ENCODE data around the gene UFD1. TPM values are rescaled to one million over a fixed set of nuclear protein-coding genes. Genes with fewer than 3 reads are reported as not detected.

UFD1 gene
- polyA plus RNA-seq, 4 donors = 46.0 to 112 (median 81.4) TPM

DNA sequence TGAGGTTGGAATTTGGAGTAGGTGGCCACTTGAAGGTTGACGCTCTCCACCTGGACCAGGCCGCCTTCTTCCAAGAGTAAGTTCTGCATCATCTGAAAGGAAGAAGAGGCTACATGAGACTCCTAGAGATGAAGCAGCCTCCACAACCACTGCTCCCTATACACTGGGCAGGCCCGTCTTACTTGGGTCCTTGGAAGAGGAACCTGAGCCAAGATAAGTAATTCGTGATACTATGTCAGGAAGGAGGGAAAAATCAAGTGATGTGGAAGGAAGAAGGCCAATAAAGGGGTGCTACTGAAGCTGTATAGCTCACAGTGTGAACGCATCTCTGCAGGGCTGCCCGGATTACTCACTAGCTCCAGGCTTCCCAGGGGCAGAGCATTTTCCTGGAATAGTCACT, 11.1 kb downstream of the UFD1 start:
- peaks cover 15 to 78% (median 41%) of the 10 kb centered on the region in 3 donors for H3K36me3 ChIP-seq (ENCODE audit: control insufficient read depth in 3 of 3, insufficient read depth in 2 of 3, low read depth in 1 of 3, low read length in 3 of 3)
- no peaks in the 10 kb centered on the region for H3K27me3 ChIP-seq (ENCODE audit: control insufficient read depth in 3 of 3, insufficient read depth in 3 of 3, low read length in 3 of 3)
- no peak overlapping the region for H3K4me3 ChIP-seq (ENCODE audit: low read depth in 1 of 3, low read length in 3 of 3)
- H3K4me1 ChIP-seq (ENCODE audit: control insufficient read depth in 3 of 3, insufficient read depth in 2 of 3, low read depth in 1 of 3, low read length in 2 of 3) = no peaks in the 10 kb centered on the region
- H3K27ac ChIP-seq (ENCODE audit: low read depth in 1 of 3, low read length in 2 of 3) = no peak overlapping the region
- FAIRE-seq (no peak), DNase-seq (no peak)
- WGBS, 3 donors = 93 to 100% (median 98%) methylated on average over 6 of the region's 6 CpGs
- no peaks in the 10 kb centered on the region for H3K9me3 ChIP-seq (ENCODE audit: control insufficient read depth in 2 of 2, insufficient read depth in 1 of 2, low read depth in 1 of 2, low read length in 1 of 2)

DNA sequence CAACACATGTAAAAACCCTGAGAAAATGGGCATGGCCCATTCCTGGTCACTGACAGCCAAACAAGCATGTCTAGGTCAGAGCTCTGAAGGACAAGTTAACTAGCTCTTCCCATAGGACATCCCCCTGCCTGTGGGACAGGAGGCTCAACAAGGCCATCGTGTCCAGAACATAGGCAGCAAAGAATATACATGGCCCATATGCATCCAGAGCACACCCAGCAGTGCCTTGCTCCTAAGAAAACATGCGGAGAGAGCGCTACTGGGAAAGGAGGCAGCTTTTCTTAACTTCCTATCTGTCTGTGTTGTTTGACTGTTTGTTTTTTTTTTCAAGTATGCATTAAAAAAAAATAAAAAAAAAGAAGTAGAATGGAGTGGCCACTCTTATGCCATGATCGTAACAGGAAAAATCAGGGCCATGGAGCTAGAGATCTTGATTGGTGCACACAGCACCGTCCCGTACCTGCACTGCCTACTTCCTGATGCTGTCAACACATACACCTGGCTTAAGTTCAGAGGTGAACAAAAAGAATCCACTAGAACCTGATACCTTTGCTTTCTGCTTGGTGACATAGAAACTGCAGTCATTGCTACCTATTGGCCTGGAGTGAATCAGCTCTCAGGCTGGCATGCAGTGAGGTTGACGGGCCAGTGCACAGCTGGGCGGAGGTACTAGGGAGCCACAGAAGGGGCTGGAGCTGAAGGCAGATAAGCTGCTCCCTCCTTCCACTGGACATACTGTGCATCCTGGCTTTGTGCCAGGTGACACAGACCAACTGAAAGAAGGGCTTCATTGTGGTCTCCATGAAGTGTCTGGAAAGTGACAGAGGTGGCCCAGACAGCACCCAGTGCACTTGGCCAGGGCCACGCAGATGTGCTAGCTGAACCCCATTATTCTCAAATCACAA, 11.9 kb downstream of the UFD1 start:
- H3K4me1 ChIP-seq (ENCODE audit: control insufficient read depth in 3 of 3, insufficient read depth in 2 of 3, low read depth in 1 of 3, low read length in 2 of 3) = no peaks in the 10 kb centered on the region
- H3K4me3 ChIP-seq (ENCODE audit: low read depth in 1 of 3, low read length in 3 of 3) = no peak overlapping the region
- FAIRE-seq (no peak), DNase-seq (no peak)
- H3K27me3 ChIP-seq (ENCODE audit: control insufficient read depth in 3 of 3, insufficient read depth in 3 of 3, low read length in 3 of 3) = no peaks in the 10 kb centered on the region
- H3K9me3 ChIP-seq (ENCODE audit: control insufficient read depth in 2 of 2, insufficient read depth in 1 of 2, low read depth in 1 of 2, low read length in 1 of 2) = no peaks in the 10 kb centered on the region
- H3K27ac ChIP-seq (ENCODE audit: low read depth in 1 of 3, low read length in 2 of 3) = no peak overlapping the region
- 95 to 96% (median 95%) methylated on average over 9 of the region's 9 CpGs for WGBS, 3 donors
- peaks cover 9 to 74% (median 41%) of the 10 kb centered on the region in 3 donors for H3K36me3 ChIP-seq (ENCODE audit: control insufficient read depth in 3 of 3, insufficient read depth in 2 of 3, low read depth in 1 of 3, low read length in 3 of 3)

DNA sequence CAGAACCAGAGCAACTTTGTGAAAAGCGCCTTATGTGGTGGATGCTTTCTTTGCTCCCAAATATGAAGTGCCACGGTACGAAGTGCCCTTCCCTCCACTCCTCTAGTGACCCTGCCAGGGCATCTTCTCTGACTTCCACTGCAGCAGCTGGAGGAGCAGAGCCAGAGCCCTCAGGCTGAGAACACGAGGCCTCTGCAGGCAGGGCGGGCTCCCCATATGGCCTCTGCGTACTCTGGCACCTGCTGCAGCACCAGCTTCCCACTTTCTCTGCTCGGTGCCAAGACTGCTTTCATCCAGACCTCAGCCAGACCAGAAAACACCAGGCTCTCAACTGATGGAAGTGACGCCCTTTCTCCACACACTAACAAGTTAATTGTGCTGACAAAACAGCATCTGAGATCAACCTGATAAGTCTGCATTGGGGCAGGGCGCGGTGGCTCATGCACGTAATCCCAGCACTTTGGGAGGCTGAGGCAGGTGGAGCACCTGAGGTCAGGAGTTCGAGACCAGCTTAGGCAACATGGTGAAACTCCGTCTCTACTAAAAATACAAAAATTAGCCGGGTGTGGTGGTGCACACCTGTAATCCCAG, 12.8 kb downstream of the UFD1 start:
- FAIRE-seq = no peak
- Histone ChIP-seq H3K27ac (ENCODE audit: low read depth in 1 of 3, low read length in 2 of 3) (no peak overlapping the region), H3K27me3 (ENCODE audit: control insufficient read depth in 3 of 3, insufficient read depth in 3 of 3, low read length in 3 of 3) (no peaks in the 10 kb centered on the region), H3K9me3 (ENCODE audit: control insufficient read depth in 2 of 2, insufficient read depth in 1 of 2, low read depth in 1 of 2, low read length in 1 of 2) (no peaks in the 10 kb centered on the region), H3K4me3 (ENCODE audit: low read depth in 1 of 3, low read length in 3 of 3) (no peak overlapping the region), H3K4me1 (ENCODE audit: control insufficient read depth in 3 of 3, insufficient read depth in 2 of 3, low read depth in 1 of 3, low read length in 2 of 3) (no peaks in the 10 kb centered on the region), H3K36me3 (ENCODE audit: control insufficient read depth in 3 of 3, insufficient read depth in 2 of 3, low read depth in 1 of 3, low read length in 3 of 3) (peaks cover 9 to 65% (median 41%) of the 10 kb centered on the region in 3 donors)
- no peak for DNase-seq
- 87 to 93% (median 91%) methylated on average over 14 of the region's 14 CpGs for WGBS, 3 donors

DNA sequence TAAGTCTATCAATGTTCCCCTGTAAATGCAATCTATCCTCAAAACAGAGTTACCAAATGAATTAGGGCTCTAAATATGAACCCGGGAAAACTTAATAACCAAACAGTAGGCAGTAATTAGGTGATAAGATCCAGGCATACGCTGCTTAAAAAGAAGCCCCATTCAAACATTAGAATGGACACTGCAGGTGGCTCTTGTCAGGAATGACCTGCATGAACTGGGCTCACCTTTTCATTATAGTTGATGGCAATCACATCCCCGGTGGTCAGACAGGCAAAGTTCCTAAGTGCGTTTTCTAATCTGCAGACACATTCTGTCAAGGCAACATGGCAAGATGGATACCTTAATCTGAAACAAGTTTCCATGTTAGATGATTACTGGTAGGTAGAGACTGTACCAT, 14.0 kb downstream of the UFD1 start:
- Histone ChIP-seq H3K9me3 (ENCODE audit: control insufficient read depth in 2 of 2, insufficient read depth in 1 of 2, low read depth in 1 of 2, low read length in 1 of 2) (no peaks in the 10 kb centered on the region), H3K36me3 (ENCODE audit: control insufficient read depth in 3 of 3, insufficient read depth in 2 of 3, low read depth in 1 of 3, low read length in 3 of 3) (peaks cover 9 to 60% (median 37%) of the 10 kb centered on the region in 3 donors)
- WGBS, 3 donors = 82 to 89% (median 83%) methylated on average over 4 of the region's 4 CpGs

DNA sequence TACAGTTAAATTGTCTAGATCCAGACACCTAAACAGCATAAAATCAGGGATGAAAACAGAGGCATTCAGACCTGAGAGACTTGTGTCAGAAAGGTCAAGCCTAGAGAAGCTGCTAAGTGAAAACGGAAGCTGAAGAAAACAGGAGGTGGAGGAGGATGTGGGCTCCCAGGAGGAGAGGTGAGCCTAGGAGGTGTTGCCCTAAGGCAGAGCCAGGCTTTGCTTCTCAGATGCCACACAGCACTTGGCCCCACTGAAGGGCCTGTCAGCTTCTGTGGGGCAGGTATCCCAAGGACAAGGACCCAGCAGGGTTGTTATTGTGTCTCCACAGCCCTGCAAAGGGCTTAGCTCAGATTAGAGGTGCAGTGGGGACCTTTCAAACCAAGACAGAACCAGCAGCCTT, 14.4 kb downstream of the UFD1 start:
- Histone ChIP-seq H3K36me3 (ENCODE audit: control insufficient read depth in 3 of 3, insufficient read depth in 2 of 3, low read depth in 1 of 3, low read length in 3 of 3) (peaks cover 9 to 56% (median 35%) of the 10 kb centered on the region in 3 donors), H3K9me3 (ENCODE audit: control insufficient read depth in 2 of 2, insufficient read depth in 1 of 2, low read depth in 1 of 2, low read length in 1 of 2) (no peaks in the 10 kb centered on the region), H3K27ac (ENCODE audit: low read depth in 1 of 3, low read length in 2 of 3) (no peak overlapping the region), H3K4me1 (ENCODE audit: control insufficient read depth in 3 of 3, insufficient read depth in 2 of 3, low read depth in 1 of 3, low read length in 2 of 3) (no peaks in the 10 kb centered on the region), H3K27me3 (ENCODE audit: control insufficient read depth in 3 of 3, insufficient read depth in 3 of 3, low read length in 3 of 3) (no peaks in the 10 kb centered on the region), H3K4me3 (ENCODE audit: low read depth in 1 of 3, low read length in 3 of 3) (no peak overlapping the region)
- WGBS, 3 donors = 69 to 86% (median 72%) methylated on average over 1 of the region's 1 CpG
- DNase-seq (no peak), FAIRE-seq (no peak)

More for the DNA sequence above, 14.0 kb downstream of the UFD1 start:
- FAIRE-seq (no peak), DNase-seq (no peak)
- Histone ChIP-seq H3K27me3 (ENCODE audit: control insufficient read depth in 3 of 3, insufficient read depth in 3 of 3, low read length in 3 of 3) (no peaks in the 10 kb centered on the region), H3K4me3 (ENCODE audit: low read depth in 1 of 3, low read length in 3 of 3) (no peak overlapping the region), H3K4me1 (ENCODE audit: control insufficient read depth in 3 of 3, insufficient read depth in 2 of 3, low read depth in 1 of 3, low read length in 2 of 3) (no peaks in the 10 kb centered on the region), H3K27ac (ENCODE audit: low read depth in 1 of 3, low read length in 2 of 3) (no peak overlapping the region)

DNA sequence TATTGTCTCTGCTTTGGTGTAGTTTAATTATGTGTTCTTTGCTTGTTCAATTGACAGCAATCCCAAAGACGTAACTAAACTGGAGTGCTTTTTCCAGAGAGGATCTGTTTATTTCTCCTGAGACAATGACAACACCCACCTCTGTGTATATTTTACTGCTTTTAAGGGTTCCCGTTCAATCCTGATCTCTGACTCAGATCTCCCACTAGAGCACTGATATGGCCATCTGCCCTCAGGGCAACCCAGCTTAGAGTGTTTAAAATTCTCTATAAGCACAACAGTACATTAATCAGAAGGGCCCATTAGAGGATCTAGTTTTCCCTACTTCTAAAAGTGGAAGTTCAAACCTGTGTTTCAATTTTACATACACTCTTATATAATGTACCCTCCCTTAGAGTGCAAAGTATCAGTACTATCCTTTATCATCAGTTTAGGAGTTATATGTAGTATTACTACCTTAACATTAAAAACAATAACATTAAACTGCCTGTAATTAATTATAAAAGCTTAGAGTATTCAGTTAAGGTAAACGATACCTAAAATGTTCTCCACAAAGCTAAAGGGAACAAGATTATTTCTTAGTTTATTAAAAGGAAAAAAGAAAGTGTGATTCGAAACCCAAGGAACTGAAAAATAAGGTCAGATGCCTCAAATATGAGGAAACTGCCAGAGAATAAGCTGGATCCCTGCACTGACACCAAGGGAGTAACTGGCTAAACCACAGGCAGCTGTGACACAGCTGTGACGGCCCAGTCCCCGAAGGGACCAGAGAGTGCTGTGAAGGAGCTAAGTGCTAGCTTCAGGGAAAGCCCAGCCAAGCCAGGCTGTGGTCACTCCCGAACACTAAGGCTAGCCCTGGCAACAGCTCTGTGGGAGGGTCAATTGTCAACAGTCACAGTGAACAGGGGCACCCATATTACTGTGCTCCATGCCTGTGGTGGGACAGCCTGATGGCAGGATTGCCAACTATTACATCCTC, 15.2 kb downstream of the UFD1 start:
- DNase-seq = no peak
- WGBS, 3 donors = 80 to 85% (median 82%) methylated on average over 7 of the region's 7 CpGs
- Histone ChIP-seq H3K4me3 (ENCODE audit: low read depth in 1 of 3, low read length in 3 of 3) (no peak overlapping the region), H3K9me3 (ENCODE audit: control insufficient read depth in 2 of 2, insufficient read depth in 1 of 2, low read depth in 1 of 2, low read length in 1 of 2) (no peaks in the 10 kb centered on the region), H3K27me3 (ENCODE audit: control insufficient read depth in 3 of 3, insufficient read depth in 3 of 3, low read length in 3 of 3) (no peaks in the 10 kb centered on the region), H3K27ac (ENCODE audit: low read depth in 1 of 3, low read length in 2 of 3) (no peak overlapping the region), H3K36me3 (ENCODE audit: control insufficient read depth in 3 of 3, insufficient read depth in 2 of 3, low read depth in 1 of 3, low read length in 3 of 3) (peaks cover 9 to 54% (median 31%) of the 10 kb centered on the region in 3 donors), H3K4me1 (ENCODE audit: control insufficient read depth in 3 of 3, insufficient read depth in 2 of 3, low read depth in 1 of 3, low read length in 2 of 3) (no peaks in the 10 kb centered on the region)
- no peak for FAIRE-seq

DNA sequence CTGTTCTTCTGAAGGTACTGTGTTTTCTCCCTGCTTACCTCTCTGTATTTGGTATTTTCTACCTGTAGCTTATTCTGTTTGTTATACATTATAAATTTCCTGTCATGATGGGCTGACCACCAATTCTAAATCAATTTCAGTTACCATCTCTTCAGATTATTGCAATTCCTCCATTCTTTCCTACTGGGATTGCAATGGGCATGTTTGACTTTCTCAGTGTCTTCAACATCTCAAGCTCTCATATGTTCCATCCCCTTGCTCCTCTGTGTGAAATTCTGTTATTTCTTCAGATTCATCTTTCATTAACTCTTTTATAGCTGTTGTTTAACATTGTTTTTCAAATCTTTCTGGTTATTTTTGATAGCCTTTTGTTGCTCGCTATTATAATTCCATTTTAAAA, 16.0 kb downstream of the UFD1 start:
- FAIRE-seq (no peak), DNase-seq (no peak)
- Histone ChIP-seq H3K4me3 (ENCODE audit: low read depth in 1 of 3, low read length in 3 of 3) (no peak overlapping the region), H3K27me3 (ENCODE audit: control insufficient read depth in 3 of 3, insufficient read depth in 3 of 3, low read length in 3 of 3) (no peaks in the 10 kb centered on the region), H3K27ac (ENCODE audit: low read depth in 1 of 3, low read length in 2 of 3) (no peak overlapping the region), H3K9me3 (ENCODE audit: control insufficient read depth in 2 of 2, insufficient read depth in 1 of 2, low read depth in 1 of 2, low read length in 1 of 2) (no peaks in the 10 kb centered on the region), H3K36me3 (ENCODE audit: control insufficient read depth in 3 of 3, insufficient read depth in 2 of 3, low read depth in 1 of 3, low read length in 3 of 3) (peaks cover 6 to 49% (median 24%) of the 10 kb centered on the region in 3 donors), H3K4me1 (ENCODE audit: control insufficient read depth in 3 of 3, insufficient read depth in 2 of 3, low read depth in 1 of 3, low read length in 2 of 3) (no peaks in the 10 kb centered on the region)
- 95 to 100% (median 96%) methylated on average over 1 of the region's 1 CpG for WGBS, 3 donors

DNA sequence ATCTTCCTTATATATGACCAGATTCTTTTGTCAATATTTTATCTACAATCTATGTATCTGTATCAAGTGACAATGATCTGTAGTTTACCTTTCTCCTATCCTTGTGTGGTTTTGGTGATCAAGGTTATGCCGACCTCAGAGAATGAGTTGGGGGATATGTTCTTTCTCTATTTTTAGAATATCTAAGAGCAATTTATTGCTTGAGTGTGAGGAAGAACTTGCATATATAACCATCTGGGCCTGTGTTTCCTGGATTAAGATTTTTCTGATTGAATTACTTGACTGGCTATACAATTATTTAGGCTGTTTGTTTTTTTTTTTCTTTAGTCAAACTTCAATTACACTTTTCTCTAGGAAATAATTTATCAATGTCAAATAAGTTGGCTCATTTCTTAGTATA, 17.5 kb downstream of the UFD1 start:
- H3K36me3 ChIP-seq (ENCODE audit: control insufficient read depth in 3 of 3, insufficient read depth in 2 of 3, low read depth in 1 of 3, low read length in 3 of 3) = peaks cover 10 to 46% (median 17%) of the 10 kb centered on the region in 3 donors
- H3K27me3 ChIP-seq (ENCODE audit: control insufficient read depth in 3 of 3, insufficient read depth in 3 of 3, low read length in 3 of 3) = no peaks in the 10 kb centered on the region
- H3K4me3 ChIP-seq (ENCODE audit: low read depth in 1 of 3, low read length in 3 of 3) = no peak overlapping the region
- no peak overlapping the region for H3K27ac ChIP-seq (ENCODE audit: low read depth in 1 of 3, low read length in 2 of 3)
- no peaks in the 10 kb centered on the region for H3K9me3 ChIP-seq (ENCODE audit: control insufficient read depth in 2 of 2, insufficient read depth in 1 of 2, low read depth in 1 of 2, low read length in 1 of 2)
- no peak for DNase-seq
- no peaks in the 10 kb centered on the region for H3K4me1 ChIP-seq (ENCODE audit: control insufficient read depth in 3 of 3, insufficient read depth in 2 of 3, low read depth in 1 of 3, low read length in 2 of 3)
- 94 to 100% (median 97%) methylated on average over 1 of the region's 1 CpG for WGBS, 3 donors
- FAIRE-seq = no peak
